ENCODE measurements around the gene IQGAP2. TPM values are rescaled to one million over a fixed set of nuclear protein-coding genes. Genes with fewer than 3 reads are reported as not detected.

IQGAP2 gene
- polyA plus RNA-seq, 1 experiment, result 0.01 TPM

DNA sequence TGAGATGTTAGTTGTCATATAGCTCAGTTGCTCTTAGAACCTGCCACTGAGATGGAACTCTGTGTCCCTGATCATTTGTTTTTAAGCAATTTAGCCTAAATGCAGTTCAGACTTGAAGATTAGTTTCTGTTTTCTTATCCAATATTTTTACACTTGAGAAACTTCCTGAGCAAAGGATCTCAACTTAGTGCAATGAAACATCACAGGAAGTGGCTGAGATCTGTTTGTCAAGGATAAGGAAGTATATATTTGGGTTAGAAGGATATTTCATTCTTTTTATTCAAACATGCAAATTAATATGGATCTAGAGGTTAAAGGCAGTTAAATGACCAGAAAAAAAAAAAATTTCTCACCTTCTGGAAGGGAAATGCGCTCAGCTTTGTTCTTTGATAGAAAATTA lies 293.2 kb downstream of the IQGAP2 start:
- TF ChIP-seq, protein P1, sequence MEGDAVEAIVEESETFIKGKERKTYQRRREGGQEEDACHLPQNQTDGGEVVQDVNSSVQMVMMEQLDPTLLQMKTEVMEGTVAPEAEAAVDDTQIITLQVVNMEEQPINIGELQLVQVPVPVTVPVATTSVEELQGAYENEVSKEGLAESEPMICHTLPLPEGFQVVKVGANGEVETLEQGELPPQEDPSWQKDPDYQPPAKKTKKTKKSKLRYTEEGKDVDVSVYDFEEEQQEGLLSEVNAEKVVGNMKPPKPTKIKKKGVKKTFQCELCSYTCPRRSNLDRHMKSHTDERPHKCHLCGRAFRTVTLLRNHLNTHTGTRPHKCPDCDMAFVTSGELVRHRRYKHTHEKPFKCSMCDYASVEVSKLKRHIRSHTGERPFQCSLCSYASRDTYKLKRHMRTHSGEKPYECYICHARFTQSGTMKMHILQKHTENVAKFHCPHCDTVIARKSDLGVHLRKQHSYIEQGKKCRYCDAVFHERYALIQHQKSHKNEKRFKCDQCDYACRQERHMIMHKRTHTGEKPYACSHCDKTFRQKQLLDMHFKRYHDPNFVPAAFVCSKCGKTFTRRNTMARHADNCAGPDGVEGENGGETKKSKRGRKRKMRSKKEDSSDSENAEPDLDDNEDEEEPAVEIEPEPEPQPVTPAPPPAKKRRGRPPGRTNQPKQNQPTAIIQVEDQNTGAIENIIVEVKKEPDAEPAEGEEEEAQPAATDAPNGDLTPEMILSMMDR (IDR thresholded peaks at IDR 0.05; ENCODE audit: insufficient read depth, low read depth, low read length), result no peak
- no peaks in the 10 kb centered on the region for H3K36me3 ChIP-seq (ENCODE audit: control insufficient read depth, insufficient read depth, low read length)
- no peaks in the 10 kb centered on the region for H3K27me3 ChIP-seq (ENCODE audit: control insufficient read depth, insufficient read depth, low read length)
- no peak for DNase-seq (ENCODE audit: low read depth)
- ChIA-PET POLR2A (no interaction called here), CTCF (no interaction called here)
- no peak overlapping the region for H3K4me3 ChIP-seq (ENCODE audit: low read depth, low read length)

DNA sequence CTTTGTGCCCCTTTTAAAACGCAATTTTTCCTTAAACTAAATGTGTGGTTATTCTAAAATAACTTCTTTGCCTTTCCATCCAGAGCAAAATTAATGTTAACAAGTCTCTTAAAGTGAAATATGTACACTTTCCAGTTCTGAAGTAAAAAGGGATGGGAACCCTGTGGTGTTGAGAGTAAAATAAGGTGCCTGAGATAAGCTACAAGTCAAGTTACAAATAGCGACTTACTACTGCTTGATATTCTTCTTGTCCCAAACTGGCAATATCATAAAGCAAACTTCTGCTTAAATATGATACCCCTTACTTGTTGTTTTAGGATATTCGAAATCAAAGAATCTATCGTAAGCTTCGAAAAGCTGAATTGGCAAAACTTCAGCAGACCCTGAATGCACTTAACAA lies 294.6 kb downstream of the IQGAP2 start:
- Histone ChIP-seq H3K4me3 (ENCODE audit: low read depth, low read length) (no peak overlapping the region), H3K36me3 (ENCODE audit: control insufficient read depth, insufficient read depth, low read length) (no peaks in the 10 kb centered on the region), H3K27me3 (ENCODE audit: control insufficient read depth, insufficient read depth, low read length) (no peaks in the 10 kb centered on the region)
- POLR2A ChIA-PET, result no interaction called here
- CTCF ChIA-PET, result interaction anchor here (0.5 kb wide), 1 partner anchor 51 kb away, joined by 3 read pairs; no protein-coding TSS in a partner anchor
- TF ChIP-seq, protein P1 (IDR thresholded peaks at IDR 0.05; ENCODE audit: insufficient read depth, low read depth, low read length), result no peak
- no peak for DNase-seq (ENCODE audit: low read depth)

DNA sequence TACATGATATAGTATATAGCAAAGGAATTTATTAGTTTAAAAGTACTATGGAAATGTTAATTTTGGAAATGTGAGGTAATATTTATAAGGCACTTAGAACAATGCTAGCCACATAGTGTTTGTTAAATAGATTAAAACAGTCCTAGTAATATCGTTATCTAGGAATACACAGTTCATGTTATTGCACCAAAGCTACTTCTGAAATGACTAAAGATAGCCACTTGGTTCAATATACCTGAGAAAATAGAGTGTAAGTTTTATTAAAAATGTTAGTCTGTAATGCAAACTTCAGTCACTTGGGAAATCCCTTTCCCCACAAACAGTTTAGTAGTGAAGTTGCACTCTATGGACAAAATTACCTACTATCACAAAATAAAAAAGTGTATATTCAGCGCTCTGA lies 297.5 kb downstream of the IQGAP2 start:
- Histone ChIP-seq H3K36me3 (ENCODE audit: control insufficient read depth, insufficient read depth, low read length) (no peaks in the 10 kb centered on the region), H3K27me3 (ENCODE audit: control insufficient read depth, insufficient read depth, low read length) (no peaks in the 10 kb centered on the region), H3K4me3 (ENCODE audit: low read depth, low read length) (no peak overlapping the region)
- ChIA-PET POLR2A (no interaction called here), CTCF (interaction anchor here (0.8 kb wide), 1 partner anchor 13 kb away, joined by 3 read pairs; no protein-coding TSS in a partner anchor)
- DNase-seq (ENCODE audit: low read depth), result no peak
- TF ChIP-seq, protein P1 (IDR thresholded peaks at IDR 0.05; ENCODE audit: insufficient read depth, low read depth, low read length), result no peak

DNA sequence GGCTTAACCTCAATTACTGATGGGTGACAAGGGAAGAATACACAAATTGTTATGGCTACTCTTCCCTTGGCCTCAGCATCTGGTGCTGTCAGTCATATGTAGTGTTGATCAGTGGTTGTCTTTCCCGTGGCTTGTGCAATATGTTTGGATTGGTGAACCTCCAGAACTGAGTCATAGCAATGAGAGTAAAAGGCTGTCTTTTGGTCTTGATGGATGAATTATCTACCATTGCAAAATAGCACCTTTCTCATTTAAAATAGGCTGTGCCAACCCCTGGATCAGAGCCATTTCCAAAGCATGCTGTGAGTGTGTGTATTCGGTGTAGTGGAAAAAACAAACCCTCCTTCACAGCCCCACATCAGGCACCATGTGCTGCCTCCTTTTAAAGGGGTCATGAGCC lies 298.2 kb downstream of the IQGAP2 start:
- H3K27me3 ChIP-seq (ENCODE audit: control insufficient read depth, insufficient read depth, low read length), result no peaks in the 10 kb centered on the region
- CTCF ChIA-PET, result no interaction called here
- POLR2A ChIA-PET, result no interaction called here
- DNase-seq (ENCODE audit: low read depth), result no peak
- TF ChIP-seq, protein P1 (IDR thresholded peaks at IDR 0.05; ENCODE audit: insufficient read depth, low read depth, low read length), result no peak
- no peak overlapping the region for H3K4me3 ChIP-seq (ENCODE audit: low read depth, low read length)
- no peaks in the 10 kb centered on the region for H3K36me3 ChIP-seq (ENCODE audit: control insufficient read depth, insufficient read depth, low read length)

DNA sequence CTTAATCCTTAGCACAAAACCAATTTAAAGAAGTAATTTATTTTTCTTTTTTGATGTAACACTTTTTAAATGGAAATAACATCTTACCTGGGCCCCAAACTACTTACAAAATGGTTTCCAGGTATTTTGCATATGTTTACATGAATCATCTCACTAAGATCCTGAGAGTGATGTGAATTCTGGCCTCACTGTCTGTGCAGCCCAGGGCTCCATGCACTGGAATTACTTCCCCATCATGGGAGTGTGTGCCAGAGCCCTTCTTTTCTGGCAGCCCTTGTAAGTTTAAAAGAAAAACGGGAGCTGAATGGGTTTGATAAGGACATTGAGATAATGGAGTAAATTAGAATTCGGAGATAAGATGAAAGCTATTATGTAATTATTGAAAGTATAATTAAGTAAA lies 300.6 kb downstream of the IQGAP2 start:
- POLR2A ChIA-PET, result no interaction called here
- TF ChIP-seq, protein P1 (IDR thresholded peaks at IDR 0.05; ENCODE audit: insufficient read depth, low read depth, low read length), result no peak
- peaks cover 5% of the 10 kb centered on the region for H3K27me3 ChIP-seq (ENCODE audit: control insufficient read depth, insufficient read depth, low read length)
- H3K36me3 ChIP-seq (ENCODE audit: control insufficient read depth, insufficient read depth, low read length), result no peaks in the 10 kb centered on the region
- no peak overlapping the region for H3K4me3 ChIP-seq (ENCODE audit: low read depth, low read length)
- no peak for DNase-seq (ENCODE audit: low read depth)
- CTCF ChIA-PET, result interaction anchor here (1.0 kb wide), 2 partner anchors 23 to 62 kb away, joined by 3 read pairs; no protein-coding TSS in a partner anchor
